ENCODE data around the gene HACE1.

The HACE1 gene

DNA sequence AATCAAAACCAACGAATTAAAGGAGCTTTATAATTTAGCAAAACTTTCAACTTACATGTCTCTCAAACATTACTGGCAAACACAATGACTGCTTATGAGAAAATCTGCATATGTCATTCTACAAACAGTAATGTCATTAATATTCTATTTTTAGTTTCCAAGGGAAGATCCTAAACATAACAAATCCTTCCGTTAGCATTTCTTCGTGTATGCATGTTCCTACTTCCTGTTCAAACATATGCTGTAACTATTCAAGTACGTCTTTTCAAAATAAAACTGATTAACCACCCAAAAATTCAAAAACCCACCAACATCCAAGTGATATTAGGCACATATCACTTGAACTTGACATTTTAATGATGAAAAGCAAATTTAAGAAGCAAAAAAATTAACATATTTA, 131.3 kb downstream of the HACE1 start:
- no peak for DNase-seq

DNA sequence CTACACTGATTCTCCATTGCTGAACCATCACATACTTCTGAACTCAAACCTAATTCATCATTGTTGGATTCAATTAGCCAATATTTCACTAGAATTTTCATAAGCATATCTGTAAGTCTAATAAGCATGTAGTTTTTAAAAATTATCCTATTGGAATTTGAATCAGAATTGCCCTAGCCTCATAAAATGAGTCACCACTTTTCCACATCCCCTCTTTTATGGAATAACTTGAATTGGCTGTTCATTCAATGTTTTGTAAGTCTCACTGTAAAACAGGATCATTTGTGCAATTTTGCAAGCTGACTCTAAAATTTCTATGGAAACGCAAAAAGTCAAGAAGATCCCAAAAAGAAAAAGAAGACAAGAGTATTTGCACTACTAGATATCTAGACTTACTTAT, 141.0 kb downstream of the HACE1 start:
- no peak for DNase-seq

DNA sequence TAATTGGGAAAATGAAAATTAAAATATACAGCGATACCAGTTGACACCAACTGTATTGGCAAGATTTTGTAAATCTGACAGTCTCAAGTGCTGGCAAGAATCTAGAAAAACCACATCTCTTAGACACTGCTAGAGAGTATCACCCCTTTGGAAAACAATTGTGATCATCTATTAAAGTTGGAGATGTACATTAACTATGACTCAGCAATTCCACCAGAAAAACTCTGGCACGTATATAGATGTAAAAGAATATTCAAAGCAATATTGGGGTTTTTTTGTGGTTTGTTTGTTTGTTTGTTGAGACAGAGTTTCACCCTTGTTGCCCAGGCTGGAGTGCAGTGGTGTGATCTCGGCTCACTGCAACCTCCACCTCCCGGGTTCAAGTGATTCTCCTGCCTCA, 142.9 kb downstream of the HACE1 start:
- no peak for DNase-seq

DNA sequence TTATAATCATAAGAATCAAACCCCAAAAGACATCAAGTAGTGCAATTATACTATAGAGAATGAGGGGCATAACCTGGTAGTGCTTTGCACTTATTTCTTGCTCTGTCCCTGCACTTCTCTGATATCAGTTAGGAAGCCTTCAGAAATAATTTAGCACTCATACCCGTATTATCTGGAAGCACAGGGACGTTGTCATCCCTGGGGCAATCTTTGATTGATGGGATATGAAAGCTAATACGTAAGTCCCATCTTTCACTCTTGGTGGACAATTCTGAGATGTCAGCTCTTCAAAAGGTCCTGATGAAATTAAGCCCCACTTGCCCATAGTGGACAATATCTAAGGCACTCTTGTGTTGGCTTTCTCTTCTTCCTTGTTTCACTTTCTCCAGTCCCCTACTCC, 144.9 kb downstream of the HACE1 start:
- no peak for DNase-seq

DNA sequence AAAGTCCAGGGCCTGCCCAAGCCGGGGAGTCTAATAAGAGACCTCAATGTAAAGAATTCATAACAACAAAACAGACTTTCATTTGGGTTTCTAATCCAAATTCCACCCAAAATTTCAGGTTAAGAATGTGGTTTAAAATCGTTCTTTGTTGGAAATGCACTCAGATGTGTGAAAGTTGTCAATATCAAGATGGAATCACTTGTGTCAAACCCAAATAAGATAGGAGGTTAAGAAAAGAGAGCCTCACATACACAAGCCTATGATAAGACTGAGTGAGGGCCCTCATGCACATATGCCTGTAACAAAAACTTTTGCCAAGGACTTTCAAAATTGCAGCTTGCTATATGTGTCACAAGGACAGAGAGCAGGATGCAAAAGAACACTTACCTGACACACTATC, 145.7 kb downstream of the HACE1 start:
- no peak for DNase-seq

DNA sequence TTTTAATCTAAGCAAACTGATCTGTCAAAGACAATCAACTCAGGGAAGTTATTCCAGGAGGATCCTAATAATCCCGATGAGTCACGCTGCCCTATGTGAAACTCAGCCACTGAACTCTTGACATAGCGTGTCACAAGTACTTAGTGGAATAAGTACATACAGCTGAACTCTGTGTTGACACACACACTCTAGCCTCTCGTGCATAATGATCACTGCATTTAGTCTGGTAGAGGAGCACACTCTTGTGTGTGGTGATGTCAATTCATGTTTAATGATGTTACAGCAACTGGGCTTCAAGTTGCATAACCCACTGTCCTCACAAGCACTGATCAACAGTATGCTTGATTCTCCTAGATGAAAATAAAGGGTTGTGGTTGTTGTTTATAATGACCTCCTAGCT, 148.3 kb downstream of the HACE1 start:
- DNase-seq, result no peak

DNA sequence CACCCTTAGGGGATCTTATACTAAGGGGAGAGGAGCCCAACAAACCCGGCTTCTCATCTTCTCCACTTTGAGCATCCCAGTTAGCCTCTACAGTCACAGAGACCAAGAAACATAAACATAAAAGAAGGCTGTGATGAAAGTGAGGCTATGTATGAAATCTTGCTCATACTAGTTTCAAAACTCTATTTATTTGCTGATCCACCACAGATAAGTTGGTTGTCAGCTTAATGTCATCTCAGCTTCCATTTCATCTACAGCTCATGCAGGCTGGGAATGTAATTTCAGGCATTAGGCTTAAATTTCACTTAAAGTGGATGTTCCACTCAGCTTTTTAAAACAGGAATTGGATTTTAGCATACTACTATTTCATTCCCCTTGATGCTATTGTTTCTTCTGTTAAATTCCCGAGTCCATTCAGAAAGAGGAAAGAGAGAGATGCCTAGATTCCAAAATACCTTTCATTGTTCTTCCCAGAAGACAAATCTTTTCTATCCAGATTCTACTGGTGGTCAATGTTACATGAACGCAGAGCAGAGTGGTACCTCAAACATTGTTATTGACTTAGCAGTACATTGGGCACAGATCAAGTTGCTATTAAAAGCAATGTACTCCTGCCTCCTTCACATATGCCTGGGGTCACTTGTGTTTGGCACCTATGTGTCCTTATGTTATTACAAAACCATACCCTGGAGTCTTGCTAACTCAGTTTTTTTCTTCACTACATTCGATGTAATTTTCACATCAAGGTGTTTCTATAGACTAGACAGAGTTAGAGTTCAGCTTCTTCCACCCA, 149.0 kb downstream of the HACE1 start:
- DNase-seq, result no peak

DNA sequence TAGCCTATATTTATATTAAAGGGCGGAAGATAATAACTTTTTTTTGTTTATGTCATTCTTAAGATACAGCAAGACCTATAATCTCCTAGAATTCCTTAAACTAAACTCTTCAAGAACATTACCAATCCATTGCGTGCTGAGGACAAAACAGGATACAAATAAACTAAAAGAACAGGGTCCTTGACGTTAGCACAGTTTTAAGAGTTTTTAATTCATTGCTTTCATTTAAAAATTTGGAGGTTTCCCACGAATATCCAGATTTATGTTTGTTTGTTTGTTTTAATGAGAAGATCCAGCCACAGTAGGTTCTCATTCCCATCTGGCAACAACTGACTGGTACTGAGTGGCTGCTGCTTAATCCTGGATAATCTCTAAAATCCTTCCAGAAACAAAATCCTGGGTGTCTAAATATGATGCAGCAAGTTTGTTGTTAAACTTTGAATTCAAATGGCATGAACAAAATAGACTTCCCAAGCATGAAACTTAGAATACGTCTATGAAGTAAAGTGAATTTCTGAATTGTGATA, 153.7 kb downstream of the HACE1 start:
- no peak for DNase-seq

DNA sequence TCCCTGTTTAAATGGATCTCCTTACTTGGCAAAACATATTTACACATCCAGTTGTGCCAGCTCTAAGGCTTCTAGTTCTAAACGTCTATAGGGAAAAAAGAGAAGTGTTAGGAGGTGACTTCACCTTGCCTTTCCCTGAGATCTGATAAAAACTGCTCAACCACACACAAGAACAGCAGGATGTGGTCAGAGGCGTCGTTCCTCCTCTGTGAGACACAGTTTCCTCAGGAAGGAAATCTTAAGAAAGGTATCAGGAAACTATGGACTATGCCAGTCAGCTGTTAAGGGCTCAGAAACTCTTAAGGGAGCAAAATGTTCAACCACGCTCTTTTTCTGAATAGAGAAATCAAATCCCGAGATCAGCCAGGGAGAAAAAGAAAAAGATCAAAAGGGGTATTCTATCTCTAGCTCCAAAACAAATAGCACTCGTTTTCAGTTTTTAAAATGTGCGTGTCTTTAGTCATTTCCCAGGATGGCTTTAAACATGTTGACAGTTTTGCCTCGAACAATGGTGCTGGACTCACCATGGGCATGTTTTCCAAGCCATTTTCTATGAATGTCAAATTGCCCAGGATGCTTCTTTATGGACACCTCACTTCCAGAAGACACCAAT, 154.5 kb downstream of the HACE1 start:
- no peak for DNase-seq

DNA sequence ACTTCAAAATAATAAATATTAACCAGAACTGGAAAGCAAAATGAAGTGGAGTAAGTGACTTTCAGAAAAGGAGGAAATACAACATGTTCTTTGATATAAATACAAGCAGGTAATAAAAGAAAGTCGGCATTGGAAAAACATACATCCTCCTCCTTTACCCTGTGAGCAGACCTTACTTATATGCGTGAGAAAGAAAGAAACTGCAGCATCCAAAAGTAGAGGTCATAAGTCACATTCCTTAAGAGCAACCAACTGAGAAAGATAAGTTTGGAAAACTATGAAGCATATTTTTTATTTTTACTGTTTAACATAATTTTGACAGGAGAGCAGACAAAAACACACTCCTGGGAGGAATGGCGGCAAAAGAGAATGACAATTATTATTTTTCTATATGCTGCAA, 155.5 kb downstream of the HACE1 start:
- DNase-seq, result no peak

DNA sequence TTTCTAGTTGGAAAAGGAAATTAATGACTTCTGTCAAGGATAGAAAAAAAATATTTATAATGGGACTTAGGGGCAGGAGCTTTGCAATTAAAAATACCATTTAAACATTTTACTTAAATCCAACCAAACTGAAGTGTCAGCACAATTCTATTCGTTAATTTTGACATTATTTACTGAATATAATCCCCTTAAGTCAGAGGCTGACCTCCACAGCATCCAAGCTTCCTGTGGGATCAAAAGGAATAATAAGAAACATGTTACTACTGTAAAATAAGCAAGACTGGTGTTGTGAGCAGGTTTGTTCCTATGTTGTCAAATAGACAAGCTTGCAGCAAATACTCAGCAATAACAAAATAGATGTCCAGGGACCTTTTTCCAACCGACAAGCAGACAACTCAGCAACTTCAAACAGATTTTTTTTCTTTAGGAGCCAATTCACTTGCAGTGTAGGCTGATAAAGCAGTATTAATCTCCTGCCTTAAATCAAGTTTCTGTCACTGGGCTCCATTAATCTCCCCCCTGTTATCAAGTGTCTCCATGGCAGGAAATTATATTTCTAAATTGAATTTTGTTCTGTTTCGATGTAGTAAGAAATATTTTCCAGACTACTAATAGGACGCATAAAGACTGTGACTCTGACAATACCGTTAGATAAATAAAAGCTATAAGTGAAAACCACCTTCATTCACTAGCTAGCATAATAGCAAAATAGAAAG, 157.4 kb downstream of the HACE1 start:
- DNase-seq, result no peak

DNA sequence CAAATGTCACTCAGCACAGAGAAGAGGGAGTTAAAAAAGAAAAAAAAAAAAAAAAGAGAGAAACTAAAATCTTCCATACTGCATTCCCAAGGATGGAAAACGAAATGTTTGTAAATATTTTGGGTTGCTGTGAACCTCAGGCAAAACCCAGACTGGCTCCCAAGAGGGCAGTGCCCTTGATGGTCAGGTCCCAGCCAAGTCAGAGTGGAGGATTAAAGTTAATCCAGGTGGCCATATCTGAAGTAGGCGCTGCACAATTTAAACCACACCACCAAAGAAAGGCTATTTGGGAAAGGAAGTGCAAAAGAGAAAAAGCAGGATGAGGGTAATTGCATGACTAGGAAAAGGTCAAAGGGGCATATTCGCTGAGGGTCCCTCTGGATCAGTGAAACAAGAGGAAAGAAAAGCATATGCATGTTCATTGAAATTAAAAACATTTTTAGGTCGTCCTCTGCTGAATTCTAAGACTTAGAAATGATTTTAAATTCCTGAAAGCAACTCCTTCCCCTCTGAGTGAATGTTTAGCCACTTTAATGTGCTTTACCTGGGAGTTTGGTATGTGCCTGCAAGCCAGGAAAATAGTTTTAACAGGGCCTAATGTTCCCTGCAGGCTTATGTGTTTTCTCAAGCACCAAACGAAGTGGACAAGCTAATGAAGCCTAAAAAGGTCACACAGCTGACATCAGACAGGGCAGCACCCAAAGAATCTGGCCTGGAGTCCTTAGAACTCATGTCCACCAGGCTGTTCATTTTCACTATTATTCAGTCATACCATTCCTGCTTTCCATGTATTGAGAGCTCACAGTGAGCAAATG, 159.1 kb downstream of the HACE1 start:
- no peak for DNase-seq

DNA sequence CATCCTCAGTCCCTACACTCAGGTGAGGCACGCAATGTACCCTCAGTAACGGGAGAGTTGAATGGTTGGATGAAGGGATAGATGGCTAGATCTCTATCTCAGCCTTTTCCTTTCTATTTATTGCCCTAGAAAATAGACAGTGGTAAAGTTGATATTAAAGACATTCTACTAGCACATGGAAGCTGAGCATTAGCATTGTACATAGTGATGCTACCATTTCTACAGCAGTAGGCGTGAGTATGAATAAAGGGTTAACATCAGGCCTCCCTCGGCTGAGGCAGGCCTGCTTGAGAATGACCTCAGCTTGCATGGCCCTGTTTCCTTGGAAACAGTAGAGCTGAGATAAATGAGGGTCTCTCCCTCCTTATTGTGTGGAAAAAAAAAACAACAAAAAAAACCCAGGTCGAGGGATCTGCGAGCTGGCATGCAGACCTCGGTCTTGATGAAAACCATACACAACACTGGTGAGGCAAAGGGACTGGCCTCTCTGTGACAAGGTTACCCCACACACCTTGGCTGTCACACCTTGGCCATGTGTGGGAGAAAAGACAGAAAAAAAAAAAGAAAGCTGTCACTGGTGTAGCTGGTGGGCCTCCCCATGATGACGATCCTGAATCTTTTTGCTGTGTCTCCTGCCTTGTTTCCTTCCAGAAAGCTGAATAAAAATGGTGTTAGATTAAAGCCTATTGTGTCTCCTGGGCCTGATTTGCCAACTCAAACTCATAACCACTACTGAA, 160.0 kb downstream of the HACE1 start:
- DNase-seq, result no peak

DNA sequence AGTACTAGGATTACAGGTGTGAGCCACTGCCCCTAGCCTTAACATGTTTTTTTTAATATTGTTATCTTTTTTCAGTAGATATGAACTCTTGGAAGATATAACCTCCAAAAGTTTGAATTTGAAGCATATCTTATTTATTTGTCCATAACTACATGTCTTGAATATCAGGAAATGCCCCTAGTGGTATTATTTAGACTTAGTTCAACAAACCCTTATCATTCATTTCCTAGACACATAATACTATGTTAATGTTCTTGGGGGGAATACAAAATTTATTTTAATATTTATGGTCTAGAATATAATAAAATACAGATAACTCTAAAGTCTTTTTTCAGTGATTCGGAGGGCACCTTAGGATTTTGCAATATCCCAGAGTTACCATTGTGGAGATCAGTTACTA, 160.7 kb downstream of the HACE1 start:
- DNase-seq, result no peak

DNA sequence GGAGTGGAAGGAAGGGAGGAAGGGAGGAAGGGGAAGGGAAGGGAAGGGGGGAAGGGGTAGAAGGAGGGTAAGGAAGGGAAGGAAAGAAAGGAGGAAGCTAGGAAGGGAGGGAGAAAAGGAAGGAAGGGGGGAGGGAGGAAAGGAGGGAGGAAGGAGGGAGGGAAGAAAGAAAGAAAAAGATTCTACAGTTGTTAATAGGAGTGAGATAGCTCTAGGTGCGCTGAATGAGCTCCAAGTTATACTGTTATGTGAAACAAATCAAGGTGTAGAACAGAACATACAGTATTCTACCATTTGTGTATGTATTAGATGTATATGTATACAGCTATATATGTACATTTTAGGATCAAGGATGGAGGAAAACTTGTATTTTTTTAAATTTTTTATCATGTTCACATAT, 167.7 kb downstream of the HACE1 start:
- DNase-seq, result no peak

DNA sequence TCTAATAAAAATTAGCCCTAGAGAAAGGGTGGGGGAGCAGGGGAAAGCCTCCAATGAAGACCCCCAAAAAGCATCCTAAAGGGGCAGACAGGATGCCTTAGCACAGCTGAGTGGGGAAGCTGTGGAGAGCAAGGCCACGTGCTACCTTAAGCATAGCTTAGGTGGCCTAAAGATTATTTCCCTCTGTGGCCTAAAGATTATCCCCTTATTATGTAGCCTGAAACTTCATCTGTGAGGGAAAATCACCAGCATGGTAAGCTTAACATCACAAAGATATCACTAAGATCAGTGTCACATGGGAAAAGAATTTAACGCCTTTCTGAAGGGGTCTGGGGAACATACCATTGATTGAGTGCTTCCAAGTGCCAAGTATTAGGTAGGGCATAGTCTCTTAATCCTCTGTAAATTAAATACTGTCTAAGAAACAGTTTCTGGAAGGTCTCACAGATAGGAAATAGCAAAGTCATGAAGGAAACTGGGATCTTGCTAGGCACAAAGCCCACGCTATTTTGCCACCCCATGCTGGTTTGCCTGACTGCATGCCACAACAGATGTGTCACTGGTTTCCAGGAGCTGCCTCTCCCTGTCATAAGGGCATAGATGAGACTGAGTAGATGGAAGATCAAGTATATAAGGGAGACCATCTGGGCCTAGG, 170.0 kb downstream of the HACE1 start:
- no peak for DNase-seq

DNA sequence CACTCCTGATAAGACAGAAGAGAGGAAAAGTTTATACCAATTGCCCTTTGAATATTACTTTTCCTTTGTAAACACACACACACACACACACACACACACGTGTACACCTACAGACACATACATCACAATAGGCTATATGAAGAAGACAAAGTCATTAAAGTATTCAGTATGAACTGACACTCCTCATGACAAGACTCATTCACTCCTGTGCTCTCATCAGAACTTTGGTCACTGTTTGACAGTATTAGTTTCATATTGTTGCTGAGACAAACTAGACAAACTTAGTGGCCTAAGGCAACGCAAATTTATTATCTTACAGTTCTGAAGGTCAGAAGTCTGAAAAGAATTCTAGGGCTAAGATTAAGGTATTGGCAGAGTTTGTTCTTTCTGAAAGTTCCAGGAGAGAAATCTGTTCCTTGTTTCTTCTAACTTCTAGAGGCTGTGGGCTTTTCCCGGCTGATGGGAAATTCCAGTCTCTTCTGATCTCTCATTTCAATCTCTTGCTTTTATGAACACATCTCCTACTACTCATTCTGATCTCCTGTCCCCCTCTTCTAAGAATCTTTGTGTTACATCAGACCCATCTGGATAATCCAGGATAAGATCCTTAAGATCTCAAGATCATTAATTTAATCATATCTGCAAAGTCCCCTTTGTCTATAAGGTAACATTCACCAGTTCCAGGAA, 171.3 kb downstream of the HACE1 start:
- no peak for DNase-seq

DNA sequence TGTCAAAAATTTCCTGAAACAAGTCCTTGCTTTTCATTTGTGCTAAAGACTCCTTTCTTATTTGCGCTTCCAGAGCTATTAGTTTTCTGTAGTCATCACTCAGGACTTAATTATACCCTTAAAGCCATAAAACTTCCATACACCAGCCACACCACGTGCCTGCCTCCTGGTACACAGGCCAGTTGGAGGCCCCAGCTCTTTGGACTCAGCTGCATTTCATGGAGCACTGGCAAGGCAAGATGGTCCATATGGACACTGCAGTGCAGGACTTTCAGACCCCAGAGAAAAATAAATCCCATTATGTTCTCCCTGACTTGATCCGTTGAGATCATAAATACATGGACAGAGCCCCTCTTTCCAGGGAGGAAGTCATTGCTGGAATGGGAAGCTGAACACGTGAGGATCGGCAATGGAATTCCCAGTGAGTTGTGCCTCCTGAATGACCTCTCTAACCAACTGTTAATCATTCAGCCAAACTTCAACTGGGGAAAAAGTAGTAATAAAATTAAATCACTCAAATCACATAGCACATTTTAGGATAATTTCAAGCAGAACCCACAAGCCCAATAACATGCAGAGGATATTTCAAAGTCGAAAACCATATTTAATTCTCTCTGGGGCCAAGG, 173.1 kb downstream of the HACE1 start:
- no peak for DNase-seq

DNA sequence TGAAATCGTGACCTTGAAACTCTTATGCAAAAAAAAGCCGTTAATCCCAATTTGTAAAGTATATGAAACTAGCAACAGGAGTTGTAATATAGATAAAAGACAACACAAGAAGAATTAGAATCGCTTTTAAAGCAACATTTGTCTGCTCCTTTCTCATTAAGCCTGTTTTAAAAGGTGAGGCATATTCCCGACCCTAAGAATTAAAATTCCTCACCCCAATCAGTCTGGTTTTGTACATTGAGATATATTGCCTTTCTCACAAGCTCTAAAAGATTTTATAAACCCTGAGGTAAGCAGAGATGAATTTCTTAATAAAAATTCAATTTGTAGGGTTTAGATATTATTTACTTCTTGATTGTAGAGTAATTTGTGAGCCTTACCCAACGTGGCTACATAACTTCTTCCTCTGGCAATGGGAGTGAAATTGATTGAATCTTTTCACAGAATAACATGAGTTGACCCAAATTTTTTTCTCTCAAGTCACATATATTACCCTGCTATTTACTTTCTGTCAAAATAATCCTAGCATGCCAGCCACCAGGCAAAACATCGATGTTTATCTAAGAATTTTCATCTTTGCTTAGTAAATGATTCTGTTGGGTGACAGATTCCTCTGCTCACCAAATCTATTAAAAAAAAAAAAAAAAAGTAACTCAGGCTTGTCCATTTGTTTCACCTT, 173.7 kb downstream of the HACE1 start:
- no peak for DNase-seq

DNA sequence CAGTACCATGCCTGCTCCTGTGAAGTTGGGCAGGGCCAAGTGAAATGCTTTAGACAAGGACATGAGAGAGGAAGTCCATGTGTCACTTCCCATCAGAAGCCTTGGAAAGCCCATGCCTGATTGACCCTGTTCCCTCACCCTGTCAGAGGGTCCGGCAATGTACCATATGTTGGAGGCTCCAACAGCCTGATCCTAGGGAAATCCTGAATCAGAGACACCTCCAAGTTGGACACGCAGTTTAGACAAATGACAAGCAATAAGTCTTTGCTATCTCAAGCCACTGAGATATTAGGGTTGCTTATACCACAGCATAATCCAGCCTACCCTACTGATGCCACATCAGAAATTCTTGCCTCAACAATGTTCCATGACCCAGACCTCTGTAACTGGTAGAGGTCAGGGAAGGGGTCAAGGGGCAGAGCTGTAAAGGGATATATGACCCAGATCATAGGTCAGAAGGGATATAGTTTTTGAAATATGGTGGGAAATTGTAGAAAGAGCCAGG, 174.8 kb downstream of the HACE1 start:
- no peak for DNase-seq

Data from stimulated activated CD4-positive, alpha-beta T cell treated with anti-CD3 and anti-CD28 coated beads, Interleukin-4, amount 100 ng/mL, for 1 hour (primary cell).